ENCODE results near the gene RFNG. TPM values are rescaled to one million over a fixed set of nuclear protein-coding genes. Genes with fewer than 3 reads are reported as not detected.

Gene RFNG
- polyA plus RNA-seq, 2 of the 4 experiments (the other 2 are of a cell fraction) = 8.4 to 25.7 TPM

DNA sequence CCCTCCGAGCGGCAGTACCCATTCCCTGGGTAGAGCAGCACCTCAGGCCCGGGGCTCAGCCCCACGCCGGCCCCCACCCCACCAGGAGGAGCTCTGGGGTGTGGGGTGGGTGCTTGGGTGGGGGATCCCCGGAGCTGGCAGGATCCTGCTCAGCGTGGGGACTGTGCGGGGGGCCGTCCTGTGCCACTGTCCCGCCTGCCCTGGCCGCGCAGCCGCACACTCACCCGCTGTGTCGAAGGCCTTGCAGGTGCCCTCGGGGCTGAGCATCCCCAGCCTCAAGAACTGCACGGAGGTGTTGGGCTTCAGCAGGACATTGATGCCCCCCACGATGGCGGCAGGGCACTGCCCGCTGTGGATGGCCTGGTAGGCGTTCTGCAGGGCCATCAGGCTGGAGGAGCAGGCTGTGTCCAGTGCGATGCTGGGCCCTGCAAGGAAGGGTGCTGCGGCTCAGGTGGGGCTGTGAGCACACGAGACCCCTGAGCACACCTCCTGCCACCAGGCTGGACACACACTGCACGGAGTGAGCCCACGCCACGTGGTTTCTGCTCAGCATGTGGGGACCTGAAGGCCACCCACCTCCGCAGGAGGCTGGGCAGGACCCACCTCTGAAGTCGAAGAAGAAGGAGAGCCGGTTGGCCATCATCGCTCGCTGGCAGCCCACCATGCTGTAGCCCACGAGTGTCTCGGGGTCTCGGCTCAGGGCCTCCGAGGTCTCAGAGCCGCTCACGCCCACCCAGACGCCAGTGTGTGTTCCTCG, 41.6 kb upstream of the RFNG start:
- H3K4me1 ChIP-seq = peaks cover 18% of the 10 kb centered on the region
- DNase-seq (ENCODE audit: low read depth in 1 of 2, low spot score in 1 of 2) = no peak
- H3K4me2 ChIP-seq = no peak overlapping the region
- H3K27ac ChIP-seq = no peak overlapping the region
- ChIA-PET CTCF (interaction anchor here (0.8 to 1.5 kb wide), 3 partner anchors 16 to 134 kb away, joined by 3 to 5 read pairs (median 4); no protein-coding TSS in a partner anchor), POLR2A (interaction anchor here (0.7 kb wide), 1 partner anchor 11 kb away, joined by 7 read pairs; no protein-coding TSS in a partner anchor)
- H3K4me3 ChIP-seq = no peak overlapping the region
- no peaks in the 10 kb centered on the region for H3K9me3 ChIP-seq
- no peak for ATAC-seq
- WGBS (ENCODE audit: missing lambda C conversion rate) = 94% methylated on average over 31 of the region's 40 CpGs
- FAIRE-seq = no peak
- no peak for TF ChIP-seq ZNF302 (CRISPR knock-in tag; IDR thresholded peaks at IDR 0.05)
- no peak for TF ChIP-seq JUN (IDR thresholded peaks at IDR 0.05)
- TF ChIP-seq, protein P1, sequence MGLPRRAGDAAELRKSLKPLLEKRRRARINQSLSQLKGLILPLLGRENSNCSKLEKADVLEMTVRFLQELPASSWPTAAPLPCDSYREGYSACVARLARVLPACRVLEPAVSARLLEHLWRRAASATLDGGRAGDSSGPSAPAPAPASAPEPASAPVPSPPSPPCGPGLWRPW (IDR thresholded peaks at IDR 0.05) = no peak
- TF ChIP-seq KDM1A (IDR thresholded peaks at IDR 0.05; ENCODE audit: low read depth) = no peak
- TF ChIP-seq, protein P2, sequence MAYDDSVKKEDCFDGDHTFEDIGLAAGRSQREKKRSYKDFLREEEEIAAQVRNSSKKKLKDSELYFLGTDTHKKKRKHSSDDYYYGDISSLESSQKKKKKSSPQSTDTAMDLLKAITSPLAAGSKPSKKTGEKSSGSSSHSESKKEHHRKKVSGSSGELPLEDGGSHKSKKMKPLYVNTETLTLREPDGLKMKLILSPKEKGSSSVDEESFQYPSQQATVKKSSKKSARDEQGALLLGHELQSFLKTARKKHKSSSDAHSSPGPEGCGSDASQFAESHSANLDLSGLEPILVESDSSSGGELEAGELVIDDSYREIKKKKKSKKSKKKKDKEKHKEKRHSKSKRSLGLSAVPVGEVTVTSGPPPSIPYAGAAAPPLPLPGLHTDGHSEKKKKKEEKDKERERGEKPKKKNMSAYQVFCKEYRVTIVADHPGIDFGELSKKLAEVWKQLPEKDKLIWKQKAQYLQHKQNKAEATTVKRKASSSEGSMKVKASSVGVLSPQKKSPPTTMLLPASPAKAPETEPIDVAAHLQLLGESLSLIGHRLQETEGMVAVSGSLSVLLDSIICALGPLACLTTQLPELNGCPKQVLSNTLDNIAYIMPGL (CRISPR knock-in tag; IDR thresholded peaks at IDR 0.05; ENCODE audit: borderline replicate concordance) = no peak
- TF ChIP-seq MAZ (IDR thresholded peaks at IDR 0.05; ENCODE audit: borderline replicate concordance, low read depth, low read length) = no peak
- no peak for TF ChIP-seq GATA3 (IDR thresholded peaks at IDR 0.05; ENCODE audit: borderline replicate concordance)
- no peak for TF ChIP-seq POLR2A (IDR thresholded peaks at IDR 0.05; ENCODE audit: low read length)
- TF ChIP-seq, protein P3, sequence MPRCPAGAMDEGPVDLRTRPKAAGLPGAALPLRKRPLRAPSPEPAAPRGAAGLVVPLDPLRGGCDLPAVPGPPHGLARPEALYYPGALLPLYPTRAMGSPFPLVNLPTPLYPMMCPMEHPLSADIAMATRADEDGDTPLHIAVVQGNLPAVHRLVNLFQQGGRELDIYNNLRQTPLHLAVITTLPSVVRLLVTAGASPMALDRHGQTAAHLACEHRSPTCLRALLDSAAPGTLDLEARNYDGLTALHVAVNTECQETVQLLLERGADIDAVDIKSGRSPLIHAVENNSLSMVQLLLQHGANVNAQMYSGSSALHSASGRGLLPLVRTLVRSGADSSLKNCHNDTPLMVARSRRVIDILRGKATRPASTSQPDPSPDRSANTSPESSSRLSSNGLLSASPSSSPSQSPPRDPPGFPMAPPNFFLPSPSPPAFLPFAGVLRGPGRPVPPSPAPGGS (IDR thresholded peaks at IDR 0.05) = no peak

DNA sequence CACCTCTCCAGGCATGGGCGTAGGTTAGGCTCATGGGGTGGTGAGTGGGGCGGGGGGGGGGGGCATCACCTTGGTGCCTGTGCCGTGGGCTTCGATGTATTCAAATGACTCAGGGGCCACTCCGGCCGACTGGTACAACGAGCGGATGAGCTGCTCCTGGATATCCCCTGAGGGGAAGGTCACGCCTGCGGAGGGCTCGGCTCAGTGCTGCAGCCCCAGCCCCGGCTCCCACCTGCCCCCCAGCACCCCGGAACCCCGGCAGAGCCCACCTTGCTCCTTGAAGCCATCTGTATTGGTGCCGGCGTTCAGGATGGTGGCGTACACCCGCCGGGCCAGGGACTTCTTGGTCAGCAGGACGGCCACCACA, 41.0 kb upstream of the RFNG start:
- FAIRE-seq = no peak
- CTCF ChIA-PET = interaction anchor here (0.8 to 3.0 kb wide), 4 partner anchors 16 to 133 kb away, joined by 3 to 16 read pairs (median 4); partner anchors contain the start of gene RAC3
- Histone ChIP-seq H3K9me3 (no peaks in the 10 kb centered on the region), H3K4me1 (peaks cover 18% of the 10 kb centered on the region), H3K4me3 (no peak overlapping the region), H3K4me2 (no peak overlapping the region), H3K27ac (no peak overlapping the region)
- WGBS (ENCODE audit: missing lambda C conversion rate) = 90% methylated on average over 6 of the region's 20 CpGs
- TF ChIP-seq, protein P2 (CRISPR knock-in tag; IDR thresholded peaks at IDR 0.05; ENCODE audit: borderline replicate concordance) = no peak
- TF ChIP-seq POLR2A (IDR thresholded peaks at IDR 0.05; ENCODE audit: low read length) (no peak), CEBPB (IDR thresholded peaks at IDR 0.05) (no peak), CHD2 (IDR thresholded peaks at IDR 0.05; ENCODE audit: low read length, partially characterized antibody) (no peak), GATA3 (IDR thresholded peaks at IDR 0.05; ENCODE audit: borderline replicate concordance) (no peak), BHLHE40 (IDR thresholded peaks at IDR 0.05; ENCODE audit: low read depth, low read length) (no peak), FOSB (CRISPR knock-in tag; IDR thresholded peaks at IDR 0.05) (no peak), HDAC2 (IDR thresholded peaks at IDR 0.05) (no peak), NPAS2 (CRISPR knock-in tag; IDR thresholded peaks at IDR 0.05; ENCODE audit: borderline replicate concordance) (no peak), JUN (IDR thresholded peaks at IDR 0.05) (no peak)
- TF ChIP-seq, protein P4, sequence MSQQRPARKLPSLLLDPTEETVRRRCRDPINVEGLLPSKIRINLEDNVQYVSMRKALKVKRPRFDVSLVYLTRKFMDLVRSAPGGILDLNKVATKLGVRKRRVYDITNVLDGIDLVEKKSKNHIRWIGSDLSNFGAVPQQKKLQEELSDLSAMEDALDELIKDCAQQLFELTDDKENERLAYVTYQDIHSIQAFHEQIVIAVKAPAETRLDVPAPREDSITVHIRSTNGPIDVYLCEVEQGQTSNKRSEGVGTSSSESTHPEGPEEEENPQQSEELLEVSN (IDR thresholded peaks at IDR 0.05; ENCODE audit: borderline replicate concordance, low read depth) = no peak
- TF ChIP-seq, protein P5, sequence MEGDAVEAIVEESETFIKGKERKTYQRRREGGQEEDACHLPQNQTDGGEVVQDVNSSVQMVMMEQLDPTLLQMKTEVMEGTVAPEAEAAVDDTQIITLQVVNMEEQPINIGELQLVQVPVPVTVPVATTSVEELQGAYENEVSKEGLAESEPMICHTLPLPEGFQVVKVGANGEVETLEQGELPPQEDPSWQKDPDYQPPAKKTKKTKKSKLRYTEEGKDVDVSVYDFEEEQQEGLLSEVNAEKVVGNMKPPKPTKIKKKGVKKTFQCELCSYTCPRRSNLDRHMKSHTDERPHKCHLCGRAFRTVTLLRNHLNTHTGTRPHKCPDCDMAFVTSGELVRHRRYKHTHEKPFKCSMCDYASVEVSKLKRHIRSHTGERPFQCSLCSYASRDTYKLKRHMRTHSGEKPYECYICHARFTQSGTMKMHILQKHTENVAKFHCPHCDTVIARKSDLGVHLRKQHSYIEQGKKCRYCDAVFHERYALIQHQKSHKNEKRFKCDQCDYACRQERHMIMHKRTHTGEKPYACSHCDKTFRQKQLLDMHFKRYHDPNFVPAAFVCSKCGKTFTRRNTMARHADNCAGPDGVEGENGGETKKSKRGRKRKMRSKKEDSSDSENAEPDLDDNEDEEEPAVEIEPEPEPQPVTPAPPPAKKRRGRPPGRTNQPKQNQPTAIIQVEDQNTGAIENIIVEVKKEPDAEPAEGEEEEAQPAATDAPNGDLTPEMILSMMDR (IDR thresholded peaks at IDR 0.05) = no peak
- ATAC-seq = no peak
- POLR2A ChIA-PET = interaction anchor here (0.7 kb wide), 1 partner anchor 11 kb away, joined by 7 read pairs; no protein-coding TSS in a partner anchor
- DNase-seq (ENCODE audit: low read depth in 1 of 2, low spot score in 1 of 2) = no peak

All from A549 (cell line).